ENCODE results near the gene OLR1. TPM values are rescaled to one million over a fixed set of nuclear protein-coding genes. Genes with fewer than 3 reads are reported as not detected.

Gene OLR1
- total RNA-seq, 1 experiment from 2014 or later: not detected

DNA sequence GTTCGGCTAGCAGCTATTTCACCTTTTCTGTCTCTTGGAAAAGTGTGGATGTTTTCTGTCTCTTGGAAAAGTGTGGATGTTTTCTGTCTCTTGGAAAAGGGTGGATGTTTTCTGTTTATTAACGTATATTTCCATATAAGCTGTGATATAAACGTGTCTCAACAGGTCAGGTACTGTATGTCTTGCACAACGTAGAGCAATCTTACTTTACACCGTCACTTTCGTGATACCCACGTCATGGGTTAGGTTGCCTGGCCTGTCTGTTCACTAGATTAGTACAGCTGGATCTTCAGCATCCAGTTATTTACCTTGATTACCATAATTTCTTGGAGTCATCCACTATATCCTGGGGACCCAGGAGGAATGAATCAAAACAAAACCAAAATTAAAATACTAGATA, 56.0 kb downstream of the OLR1 start:
- CTCF ChIA-PET: interaction anchor here (0.7 kb wide), 1 partner anchor 176 kb away, joined by 3 read pairs; no protein-coding TSS in a partner anchor

DNA sequence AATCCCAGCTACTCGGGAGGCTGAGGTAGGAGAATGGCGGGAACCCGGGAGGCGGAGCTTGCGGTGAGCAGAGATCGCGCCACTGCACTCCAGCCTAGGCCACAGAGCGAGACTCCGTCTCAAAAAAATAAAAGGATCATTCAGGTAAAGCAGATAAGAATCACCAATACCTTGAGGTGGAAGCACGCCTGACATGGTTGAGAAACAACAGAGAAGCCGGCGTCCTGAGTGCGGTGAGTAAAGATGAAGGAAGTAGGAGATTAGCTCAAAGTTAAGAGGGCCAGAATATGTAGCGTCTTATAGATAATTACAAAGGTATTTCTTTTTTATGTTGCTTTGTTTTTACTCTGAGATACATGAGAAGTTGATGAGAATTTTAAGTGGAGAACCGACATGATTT, 56.6 kb downstream of the OLR1 start:
- DNase-seq (ENCODE audit: low spot score) (no peak), ATAC-seq (no peak)
- Mint-ChIP-seq H3K27me3 (ENCODE audit: low read depth) (no peaks in the 10 kb centered on the region), H3K27ac (no peak overlapping the region), H3K9me3 (peaks cover 14% of the 10 kb centered on the region), H3K4me1 (no peaks in the 10 kb centered on the region), H3K36me3 (peaks cover 3% of the 10 kb centered on the region; the same call in 1 of the 2 replicates), H3K4me3 (no peak overlapping the region)
- CTCF ChIA-PET: interaction anchor here (0.7 kb wide), 1 partner anchor 175 kb away, joined by 3 read pairs; no protein-coding TSS in a partner anchor
- POLR2A ChIA-PET: no interaction called here
- TF ChIP-seq SP1 (CRISPR knock-in tag; conservative IDR thresholded peaks at IDR 0.05): no peak

More for the DNA sequence above, 56.0 kb downstream of the OLR1 start:
- no peaks in the 10 kb centered on the region for H3K4me1 Mint-ChIP-seq
- H3K27ac Mint-ChIP-seq: no peak overlapping the region
- DNase-seq (ENCODE audit: low spot score) (no peak), ATAC-seq (no peak)
- peaks cover 10% of the 10 kb centered on the region for H3K9me3 Mint-ChIP-seq
- TF ChIP-seq, protein P1, sequence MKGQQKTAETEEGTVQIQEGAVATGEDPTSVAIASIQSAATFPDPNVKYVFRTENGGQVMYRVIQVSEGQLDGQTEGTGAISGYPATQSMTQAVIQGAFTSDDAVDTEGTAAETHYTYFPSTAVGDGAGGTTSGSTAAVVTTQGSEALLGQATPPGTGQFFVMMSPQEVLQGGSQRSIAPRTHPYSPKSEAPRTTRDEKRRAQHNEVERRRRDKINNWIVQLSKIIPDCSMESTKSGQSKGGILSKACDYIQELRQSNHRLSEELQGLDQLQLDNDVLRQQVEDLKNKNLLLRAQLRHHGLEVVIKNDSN (CRISPR knock-in tag; IDR thresholded peaks at IDR 0.05): no peak
- TF ChIP-seq GABPB1 (CRISPR knock-in tag; IDR thresholded peaks at IDR 0.05): no peak
- TF ChIP-seq ZNF138 (CRISPR knock-in tag; conservative IDR thresholded peaks at IDR 0.05): no peak
- TF ChIP-seq, protein P2, sequence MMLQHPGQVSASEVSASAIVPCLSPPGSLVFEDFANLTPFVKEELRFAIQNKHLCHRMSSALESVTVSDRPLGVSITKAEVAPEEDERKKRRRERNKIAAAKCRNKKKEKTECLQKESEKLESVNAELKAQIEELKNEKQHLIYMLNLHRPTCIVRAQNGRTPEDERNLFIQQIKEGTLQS (CRISPR knock-in tag; conservative IDR thresholded peaks at IDR 0.05): no peak
- no peak for TF ChIP-seq FOXK1 (CRISPR knock-in tag; IDR thresholded peaks at IDR 0.05)
- TF ChIP-seq ZNF317 (CRISPR knock-in tag; IDR thresholded peaks at IDR 0.05; ENCODE audit: borderline replicate concordance, low read depth): no peak
- no peak for TF ChIP-seq ZNF416 (CRISPR knock-in tag; IDR thresholded peaks at IDR 0.05)
- no peak for TF ChIP-seq SMAD4 (CRISPR knock-in tag; IDR thresholded peaks at IDR 0.05)
- TF ChIP-seq, protein P3, sequence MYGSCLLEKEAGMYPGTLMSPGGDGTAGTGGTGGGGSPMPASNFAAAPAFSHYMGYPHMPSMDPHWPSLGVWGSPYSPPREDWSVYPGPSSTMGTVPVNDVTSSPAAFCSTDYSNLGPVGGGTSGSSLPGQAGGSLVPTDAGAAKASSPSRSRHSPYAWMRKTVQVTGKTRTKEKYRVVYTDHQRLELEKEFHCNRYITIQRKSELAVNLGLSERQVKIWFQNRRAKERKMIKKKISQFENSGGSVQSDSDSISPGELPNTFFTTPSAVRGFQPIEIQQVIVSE (CRISPR knock-in tag; IDR thresholded peaks at IDR 0.05; ENCODE audit: borderline replicate concordance): no peak
- TF ChIP-seq, protein P4, sequence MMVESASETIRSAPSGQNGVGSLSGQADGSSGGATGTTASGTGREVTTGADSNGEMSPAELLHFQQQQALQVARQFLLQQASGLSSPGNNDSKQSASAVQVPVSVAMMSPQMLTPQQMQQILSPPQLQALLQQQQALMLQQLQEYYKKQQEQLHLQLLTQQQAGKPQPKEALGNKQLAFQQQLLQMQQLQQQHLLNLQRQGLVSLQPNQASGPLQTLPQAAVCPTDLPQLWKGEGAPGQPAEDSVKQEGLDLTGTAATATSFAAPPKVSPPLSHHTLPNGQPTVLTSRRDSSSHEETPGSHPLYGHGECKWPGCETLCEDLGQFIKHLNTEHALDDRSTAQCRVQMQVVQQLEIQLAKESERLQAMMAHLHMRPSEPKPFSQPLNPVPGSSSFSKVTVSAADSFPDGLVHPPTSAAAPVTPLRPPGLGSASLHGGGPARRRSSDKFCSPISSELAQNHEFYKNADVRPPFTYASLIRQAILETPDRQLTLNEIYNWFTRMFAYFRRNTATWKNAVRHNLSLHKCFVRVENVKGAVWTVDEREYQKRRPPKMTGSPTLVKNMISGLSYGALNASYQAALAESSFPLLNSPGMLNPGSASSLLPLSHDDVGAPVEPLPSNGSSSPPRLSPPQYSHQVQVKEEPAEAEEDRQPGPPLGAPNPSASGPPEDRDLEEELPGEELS (CRISPR knock-in tag; IDR thresholded peaks at IDR 0.05): no peak
- TF ChIP-seq, protein P5, sequence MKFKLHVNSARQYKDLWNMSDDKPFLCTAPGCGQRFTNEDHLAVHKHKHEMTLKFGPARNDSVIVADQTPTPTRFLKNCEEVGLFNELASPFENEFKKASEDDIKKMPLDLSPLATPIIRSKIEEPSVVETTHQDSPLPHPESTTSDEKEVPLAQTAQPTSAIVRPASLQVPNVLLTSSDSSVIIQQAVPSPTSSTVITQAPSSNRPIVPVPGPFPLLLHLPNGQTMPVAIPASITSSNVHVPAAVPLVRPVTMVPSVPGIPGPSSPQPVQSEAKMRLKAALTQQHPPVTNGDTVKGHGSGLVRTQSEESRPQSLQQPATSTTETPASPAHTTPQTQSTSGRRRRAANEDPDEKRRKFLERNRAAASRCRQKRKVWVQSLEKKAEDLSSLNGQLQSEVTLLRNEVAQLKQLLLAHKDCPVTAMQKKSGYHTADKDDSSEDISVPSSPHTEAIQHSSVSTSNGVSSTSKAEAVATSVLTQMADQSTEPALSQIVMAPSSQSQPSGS (CRISPR knock-in tag; IDR thresholded peaks at IDR 0.05; ENCODE audit: borderline replicate concordance, low read depth): no peak
- no peak for TF ChIP-seq TEAD1 (CRISPR knock-in tag; IDR thresholded peaks at IDR 0.05)
- no peak for TF ChIP-seq SOX15 (CRISPR knock-in tag; IDR thresholded peaks at IDR 0.05)
- no peak for TF ChIP-seq TP53 (CRISPR knock-in tag; IDR thresholded peaks at IDR 0.05)
- no peak for TF ChIP-seq ZNF232 (CRISPR knock-in tag; IDR thresholded peaks at IDR 0.05)
- TF ChIP-seq NR2C2 (CRISPR knock-in tag; IDR thresholded peaks at IDR 0.05): no peak
- no peak for TF ChIP-seq NFATC4 (CRISPR knock-in tag; IDR thresholded peaks at IDR 0.05)
- no peak overlapping the region for H3K4me3 Mint-ChIP-seq
- H3K27me3 Mint-ChIP-seq (ENCODE audit: low read depth): no peaks in the 10 kb centered on the region
- POLR2A ChIA-PET: no interaction called here
- peaks cover under 1% of the 10 kb centered on the region; the same call in 1 of the 2 replicates for H3K36me3 Mint-ChIP-seq

DNA sequence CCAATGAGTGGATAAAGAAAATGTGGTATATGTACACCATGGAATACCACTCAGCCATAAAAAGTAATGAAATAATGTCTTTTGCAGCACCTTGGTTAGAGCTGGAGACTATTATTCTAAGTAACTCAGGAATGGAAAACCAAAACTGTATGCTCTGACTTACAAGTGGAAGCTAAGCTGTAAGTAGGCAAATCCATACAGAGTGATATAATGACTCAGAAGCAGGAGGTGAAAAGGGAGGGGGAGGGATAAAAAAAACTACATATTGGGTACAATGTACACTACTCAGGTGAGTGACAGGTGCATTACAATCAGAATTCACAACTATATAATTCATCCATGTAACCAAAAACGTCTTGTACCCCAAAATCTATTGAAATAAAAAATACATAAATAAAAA, 58.0 kb downstream of the OLR1 start:
- no peak overlapping the region for H3K4me3 Mint-ChIP-seq
- H3K4me1 Mint-ChIP-seq: no peaks in the 10 kb centered on the region
- ChIA-PET CTCF (no interaction called here), POLR2A (no interaction called here)
- ATAC-seq (no peak), DNase-seq (ENCODE audit: low spot score) (no peak)
- H3K27ac Mint-ChIP-seq: no peak overlapping the region
- no peaks in the 10 kb centered on the region for H3K27me3 Mint-ChIP-seq (ENCODE audit: low read depth)
- peaks cover 3% of the 10 kb centered on the region; the same call in 1 of the 2 replicates for H3K36me3 Mint-ChIP-seq
- peaks cover 14% of the 10 kb centered on the region for H3K9me3 Mint-ChIP-seq
- TF ChIP-seq FOXJ3 (CRISPR knock-in tag; IDR thresholded peaks at IDR 0.05; ENCODE audit: borderline replicate concordance) (no peak), JUN (CRISPR knock-in tag; IDR thresholded peaks at IDR 0.05) (no peak), ELF4 (CRISPR knock-in tag; IDR thresholded peaks at IDR 0.05; ENCODE audit: low read depth) (no peak), RELA (CRISPR knock-in tag; IDR thresholded peaks at IDR 0.05; ENCODE audit: borderline replicate concordance) (no peak), ZNF396 (CRISPR knock-in tag; IDR thresholded peaks at IDR 0.05; ENCODE audit: borderline replicate concordance) (no peak), ZNF423 (CRISPR knock-in tag; IDR thresholded peaks at IDR 0.05) (no peak)
- TF ChIP-seq, protein P6, sequence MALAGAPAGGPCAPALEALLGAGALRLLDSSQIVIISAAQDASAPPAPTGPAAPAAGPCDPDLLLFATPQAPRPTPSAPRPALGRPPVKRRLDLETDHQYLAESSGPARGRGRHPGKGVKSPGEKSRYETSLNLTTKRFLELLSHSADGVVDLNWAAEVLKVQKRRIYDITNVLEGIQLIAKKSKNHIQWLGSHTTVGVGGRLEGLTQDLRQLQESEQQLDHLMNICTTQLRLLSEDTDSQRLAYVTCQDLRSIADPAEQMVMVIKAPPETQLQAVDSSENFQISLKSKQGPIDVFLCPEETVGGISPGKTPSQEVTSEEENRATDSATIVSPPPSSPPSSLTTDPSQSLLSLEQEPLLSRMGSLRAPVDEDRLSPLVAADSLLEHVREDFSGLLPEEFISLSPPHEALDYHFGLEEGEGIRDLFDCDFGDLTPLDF (CRISPR knock-in tag; IDR thresholded peaks at IDR 0.05): no peak
